Superior temporal gyrus (tissue), 1 donor: ENCODE results near the gene AKR7A2.
A peak's percentile ranks its signal among the peaks of the same experiment; 100 is the strongest.

Source experiments
- DNase-seq: peaks from one replicate; pipeline ENCODE4 v3.0.0-alpha.2; 2016; ENCODE audit errors: extremely low spot score

The AKR7A2 gene

GRCh38 chr1:19325958-19326747 is 14.2 kb upstream of the AKR7A2 start:
- DNase-seq, result no peak

GRCh38 chr1:19325368-19325957 is 13.5 kb upstream of the AKR7A2 start:
- no peak for DNase-seq

- DNase-seq, result no peak
These were observed 12.7 kb upstream of the AKR7A2 start for GRCh38 chr1:19324665-19324990.

- DNase-seq, result no peak
These were observed 12.2 kb upstream of the AKR7A2 start for GRCh38 chr1:19323987-19324664.

GRCh38 chr1:19322481-19322880 is 10.5 kb upstream of the AKR7A2 start:
- DNase-seq, result no peak

GRCh38 chr1:19321071-19321470 is 9.1 kb upstream of the AKR7A2 start:
- DNase-seq, result no peak

- DNase-seq, result no peak
These were observed 7.3 kb upstream of the AKR7A2 start for GRCh38 chr1:19319196-19319595.

GRCh38 chr1:19317126-19317910 is 5.4 kb upstream of the AKR7A2 start:
- no peak for DNase-seq

GRCh38 chr1:19315378-19316198 is 3.6 kb upstream of the AKR7A2 start:
- DNase-seq, result no peak

GRCh38 chr1:19313961-19314882 is 2.3 kb upstream of the AKR7A2 start:
- no peak for DNase-seq

- no peak for DNase-seq
These were observed 1.7 kb upstream of the AKR7A2 start for GRCh38 chr1:19313636-19313959.

- peak; percentile 18 for DNase-seq
These were observed 1.1 kb upstream of the AKR7A2 start for GRCh38 chr1:19312782-19313635.

- no peak for DNase-seq
These were observed 427 bp downstream of the AKR7A2 start for GRCh38 chr1:19311503-19311930.

GRCh38 chr1:19310720-19311502 is 1.0 kb downstream of the AKR7A2 start:
- DNase-seq, result peak; percentile 13

- no peak for DNase-seq
These were observed 1.9 kb downstream of the AKR7A2 start for GRCh38 chr1:19310061-19310460.

GRCh38 chr1:19309123-19309813 is 2.7 kb downstream of the AKR7A2 start:
- no peak for DNase-seq

GRCh38 chr1:19308509-19308907 is 3.4 kb downstream of the AKR7A2 start:
- no peak for DNase-seq
